GM23338 (cell line): ENCODE measurements around the gene BRD7.
A peak's percentile ranks its signal among the peaks of the same experiment; 100 is the strongest.

Experiments
- CREB1 ChIP-seq: fragments of 250-450 bp; sonication (Bioruptor Pico); IDR thresholded peaks from 2 replicates; pipeline ENCODE4 v1.5.0; 2020; ENCODE audit warnings: low read depth, mild to moderate bottlenecking, moderate library complexity
- EZH2 ChIP-seq: fragments of 200-600 bp; sonication (generic); IDR thresholded peaks from one replicate; pipeline ENCODE4 v1.8.0; 2017; ENCODE audit warnings: antibody characterized with exemption, mild to moderate bottlenecking, low read depth; ENCODE audit not compliant: unreplicated experiment
- EZH2phosphoT487 ChIP-seq: fragments of 200-600 bp; sonication (generic); IDR thresholded peaks from one replicate; pipeline ENCODE4 v1.8.1; 2018; ENCODE audit warnings: antibody characterized with exemption; ENCODE audit not compliant: unreplicated experiment
- JUNB ChIP-seq: IDR thresholded peaks from one replicate; pipeline ENCODE4 v1.6.1; 2016; ENCODE audit warnings: antibody characterized with exemption; ENCODE audit not compliant: unreplicated experiment
- NANOG ChIP-seq: IDR thresholded peaks from 2 replicates; pipeline ENCODE4 v1.6.1; 2016; ENCODE audit warnings: antibody characterized with exemption, borderline replicate concordance
- POLR2AphosphoS5 ChIP-seq: IDR thresholded peaks from 2 replicates; pipeline ENCODE4 v1.6.1; 2016; ENCODE audit warnings: antibody characterized with exemption, low read depth
- ZNF114 ChIP-seq: fragments of 250-450 bp; sonication (Bioruptor Pico); IDR thresholded peaks from 2 replicates; pipeline ENCODE4 v1.5.0; 2020; ENCODE audit warnings: mild to moderate bottlenecking, moderate library complexity
- ZNF331 ChIP-seq: fragments of 250-450 bp; sonication (Bioruptor Pico); IDR thresholded peaks from 2 replicates; pipeline ENCODE4 v1.5.0; 2020; ENCODE audit warnings: low read depth, mild to moderate bottlenecking, moderate library complexity
- TF ChIP-seq, protein P1 (sequence below), 2 experiments: fragments of 200-600 bp in 1 of 2; sonication (generic) in 1 of 2; conservative IDR thresholded peaks; 2 replicates each; pipeline versions ENCODE4 v1.5.1 to v1.6.1; 2016 to 2017; ENCODE audit warnings: antibody characterized with exemption in 2 of 2, low read depth in 2 of 2, mild to moderate bottlenecking in 2 of 2, moderate library complexity in 1 of 2
- TF ChIP-seq, protein P2 (sequence below): IDR thresholded peaks from 2 replicates; pipeline ENCODE4 v1.6.1; 2016; ENCODE audit warnings: antibody characterized with exemption
- TF ChIP-seq, protein P3 (sequence below): fragments of 250-450 bp; sonication (Bioruptor Pico); IDR thresholded peaks from 2 replicates; pipeline ENCODE4 v1.5.0; 2020; ENCODE audit warnings: mild to moderate bottlenecking, moderate library complexity
- TF ChIP-seq, protein P4 (sequence below): IDR thresholded peaks from one replicate; pipeline ENCODE4 v1.6.1; 2018; ENCODE audit warnings: antibody characterized with exemption; ENCODE audit not compliant: unreplicated experiment

DNA sequence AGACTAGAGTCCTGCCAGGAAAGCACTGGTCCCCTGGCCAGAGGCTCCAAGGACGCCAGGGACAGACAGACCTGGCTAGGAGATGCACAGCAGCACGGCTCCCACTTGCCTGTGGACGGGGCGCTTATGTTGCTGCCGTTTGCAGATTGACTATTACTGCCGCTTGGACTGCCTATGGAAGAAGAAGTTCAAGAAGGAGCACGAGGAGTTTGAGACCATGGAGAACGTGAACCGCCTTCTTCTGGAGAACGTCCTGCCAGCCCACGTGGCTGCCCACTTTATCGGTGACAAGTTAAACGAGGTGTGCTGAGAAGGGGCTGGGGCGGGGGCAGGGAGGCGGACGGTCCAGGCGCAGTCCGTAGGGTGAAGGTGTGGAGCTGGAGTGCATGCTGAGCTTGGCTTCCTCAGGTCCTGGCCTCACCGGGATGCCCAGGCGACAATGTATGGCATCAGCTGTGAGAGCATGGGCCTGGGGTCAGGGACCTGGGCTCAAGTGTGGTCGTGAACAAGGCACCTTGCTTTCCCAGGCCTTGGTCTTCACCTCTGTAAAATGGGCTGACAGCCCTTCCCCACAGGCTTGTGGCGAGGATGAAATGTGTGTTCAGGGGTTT is 56.8 kb downstream of the BRD7 start:
- TF ChIP-seq EZH2 (no peak), EZH2phosphoT487 (no peak), CREB1 (CRISPR knock-in tag) (no peak), ZNF331 (no peak), POLR2AphosphoS5 (0 out of 2 replicates have a peak, but pooled peaks have one; percentile 9), JUNB (no peak), ZNF114 (CRISPR knock-in tag) (no peak), NANOG (no peak)
- TF ChIP-seq, protein P1, sequence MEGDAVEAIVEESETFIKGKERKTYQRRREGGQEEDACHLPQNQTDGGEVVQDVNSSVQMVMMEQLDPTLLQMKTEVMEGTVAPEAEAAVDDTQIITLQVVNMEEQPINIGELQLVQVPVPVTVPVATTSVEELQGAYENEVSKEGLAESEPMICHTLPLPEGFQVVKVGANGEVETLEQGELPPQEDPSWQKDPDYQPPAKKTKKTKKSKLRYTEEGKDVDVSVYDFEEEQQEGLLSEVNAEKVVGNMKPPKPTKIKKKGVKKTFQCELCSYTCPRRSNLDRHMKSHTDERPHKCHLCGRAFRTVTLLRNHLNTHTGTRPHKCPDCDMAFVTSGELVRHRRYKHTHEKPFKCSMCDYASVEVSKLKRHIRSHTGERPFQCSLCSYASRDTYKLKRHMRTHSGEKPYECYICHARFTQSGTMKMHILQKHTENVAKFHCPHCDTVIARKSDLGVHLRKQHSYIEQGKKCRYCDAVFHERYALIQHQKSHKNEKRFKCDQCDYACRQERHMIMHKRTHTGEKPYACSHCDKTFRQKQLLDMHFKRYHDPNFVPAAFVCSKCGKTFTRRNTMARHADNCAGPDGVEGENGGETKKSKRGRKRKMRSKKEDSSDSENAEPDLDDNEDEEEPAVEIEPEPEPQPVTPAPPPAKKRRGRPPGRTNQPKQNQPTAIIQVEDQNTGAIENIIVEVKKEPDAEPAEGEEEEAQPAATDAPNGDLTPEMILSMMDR (conservative IDR thresholded peaks at IDR 0.05; ENCODE audit: low read depth in 2 of 2): no peak
- TF ChIP-seq, protein P2, sequence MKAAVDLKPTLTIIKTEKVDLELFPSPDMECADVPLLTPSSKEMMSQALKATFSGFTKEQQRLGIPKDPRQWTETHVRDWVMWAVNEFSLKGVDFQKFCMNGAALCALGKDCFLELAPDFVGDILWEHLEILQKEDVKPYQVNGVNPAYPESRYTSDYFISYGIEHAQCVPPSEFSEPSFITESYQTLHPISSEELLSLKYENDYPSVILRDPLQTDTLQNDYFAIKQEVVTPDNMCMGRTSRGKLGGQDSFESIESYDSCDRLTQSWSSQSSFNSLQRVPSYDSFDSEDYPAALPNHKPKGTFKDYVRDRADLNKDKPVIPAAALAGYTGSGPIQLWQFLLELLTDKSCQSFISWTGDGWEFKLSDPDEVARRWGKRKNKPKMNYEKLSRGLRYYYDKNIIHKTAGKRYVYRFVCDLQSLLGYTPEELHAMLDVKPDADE: no peak
- TF ChIP-seq, protein P3, sequence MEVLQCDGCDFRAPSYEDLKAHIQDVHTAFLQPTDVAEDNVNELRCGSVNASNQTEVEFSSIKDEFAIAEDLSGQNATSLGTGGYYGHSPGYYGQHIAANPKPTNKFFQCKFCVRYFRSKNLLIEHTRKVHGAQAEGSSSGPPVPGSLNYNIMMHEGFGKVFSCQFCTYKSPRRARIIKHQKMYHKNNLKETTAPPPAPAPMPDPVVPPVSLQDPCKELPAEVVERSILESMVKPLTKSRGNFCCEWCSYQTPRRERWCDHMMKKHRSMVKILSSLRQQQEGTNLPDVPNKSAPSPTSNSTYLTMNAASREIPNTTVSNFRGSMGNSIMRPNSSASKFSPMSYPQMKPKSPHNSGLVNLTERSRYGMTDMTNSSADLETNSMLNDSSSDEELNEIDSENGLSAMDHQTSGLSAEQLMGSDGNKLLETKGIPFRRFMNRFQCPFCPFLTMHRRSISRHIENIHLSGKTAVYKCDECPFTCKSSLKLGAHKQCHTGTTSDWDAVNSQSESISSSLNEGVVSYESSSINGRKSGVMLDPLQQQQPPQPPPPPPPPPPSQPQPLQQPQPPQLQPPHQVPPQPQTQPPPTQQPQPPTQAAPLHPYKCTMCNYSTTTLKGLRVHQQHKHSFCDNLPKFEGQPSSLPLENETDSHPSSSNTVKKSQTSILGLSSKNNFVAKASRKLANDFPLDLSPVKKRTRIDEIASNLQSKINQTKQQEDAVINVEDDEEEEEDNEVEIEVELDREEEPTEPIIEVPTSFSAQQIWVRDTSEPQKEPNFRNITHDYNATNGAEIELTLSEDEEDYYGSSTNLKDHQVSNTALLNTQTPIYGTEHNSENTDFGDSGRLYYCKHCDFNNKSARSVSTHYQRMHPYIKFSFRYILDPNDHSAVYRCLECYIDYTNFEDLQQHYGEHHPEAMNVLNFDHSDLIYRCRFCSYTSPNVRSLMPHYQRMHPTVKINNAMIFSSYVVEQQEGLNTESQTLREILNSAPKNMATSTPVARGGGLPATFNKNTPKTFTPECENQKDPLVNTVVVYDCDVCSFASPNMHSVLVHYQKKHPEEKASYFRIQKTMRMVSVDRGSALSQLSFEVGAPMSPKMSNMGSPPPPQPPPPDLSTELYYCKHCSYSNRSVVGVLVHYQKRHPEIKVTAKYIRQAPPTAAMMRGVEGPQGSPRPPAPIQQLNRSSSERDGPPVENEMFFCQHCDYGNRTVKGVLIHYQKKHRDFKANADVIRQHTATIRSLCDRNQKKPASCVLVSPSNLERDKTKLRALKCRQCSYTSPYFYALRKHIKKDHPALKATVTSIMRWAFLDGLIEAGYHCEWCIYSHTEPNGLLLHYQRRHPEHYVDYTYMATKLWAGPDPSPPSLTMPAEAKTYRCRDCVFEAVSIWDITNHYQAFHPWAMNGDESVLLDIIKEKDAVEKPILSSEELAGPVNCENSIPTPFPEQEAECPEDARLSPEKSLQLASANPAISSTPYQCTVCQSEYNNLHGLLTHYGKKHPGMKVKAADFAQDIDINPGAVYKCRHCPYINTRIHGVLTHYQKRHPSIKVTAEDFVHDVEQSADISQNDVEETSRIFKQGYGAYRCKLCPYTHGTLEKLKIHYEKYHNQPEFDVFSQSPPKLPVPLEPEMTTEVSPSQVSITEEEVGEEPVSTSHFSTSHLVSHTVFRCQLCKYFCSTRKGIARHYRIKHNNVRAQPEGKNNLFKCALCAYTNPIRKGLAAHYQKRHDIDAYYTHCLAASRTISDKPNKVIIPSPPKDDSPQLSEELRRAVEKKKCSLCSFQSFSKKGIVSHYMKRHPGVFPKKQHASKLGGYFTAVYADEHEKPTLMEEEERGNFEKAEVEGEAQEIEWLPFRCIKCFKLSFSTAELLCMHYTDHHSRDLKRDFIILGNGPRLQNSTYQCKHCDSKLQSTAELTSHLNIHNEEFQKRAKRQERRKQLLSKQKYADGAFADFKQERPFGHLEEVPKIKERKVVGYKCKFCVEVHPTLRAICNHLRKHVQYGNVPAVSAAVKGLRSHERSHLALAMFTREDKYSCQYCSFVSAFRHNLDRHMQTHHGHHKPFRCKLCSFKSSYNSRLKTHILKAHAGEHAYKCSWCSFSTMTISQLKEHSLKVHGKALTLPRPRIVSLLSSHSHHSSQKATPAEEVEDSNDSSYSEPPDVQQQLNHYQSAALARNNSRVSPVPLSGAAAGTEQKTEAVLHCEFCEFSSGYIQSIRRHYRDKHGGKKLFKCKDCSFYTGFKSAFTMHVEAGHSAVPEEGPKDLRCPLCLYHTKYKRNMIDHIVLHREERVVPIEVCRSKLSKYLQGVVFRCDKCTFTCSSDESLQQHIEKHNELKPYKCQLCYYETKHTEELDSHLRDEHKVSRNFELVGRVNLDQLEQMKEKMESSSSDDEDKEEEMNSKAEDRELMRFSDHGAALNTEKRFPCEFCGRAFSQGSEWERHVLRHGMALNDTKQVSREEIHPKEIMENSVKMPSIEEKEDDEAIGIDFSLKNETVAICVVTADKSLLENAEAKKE (CRISPR knock-in tag): no peak
- TF ChIP-seq, protein P4, sequence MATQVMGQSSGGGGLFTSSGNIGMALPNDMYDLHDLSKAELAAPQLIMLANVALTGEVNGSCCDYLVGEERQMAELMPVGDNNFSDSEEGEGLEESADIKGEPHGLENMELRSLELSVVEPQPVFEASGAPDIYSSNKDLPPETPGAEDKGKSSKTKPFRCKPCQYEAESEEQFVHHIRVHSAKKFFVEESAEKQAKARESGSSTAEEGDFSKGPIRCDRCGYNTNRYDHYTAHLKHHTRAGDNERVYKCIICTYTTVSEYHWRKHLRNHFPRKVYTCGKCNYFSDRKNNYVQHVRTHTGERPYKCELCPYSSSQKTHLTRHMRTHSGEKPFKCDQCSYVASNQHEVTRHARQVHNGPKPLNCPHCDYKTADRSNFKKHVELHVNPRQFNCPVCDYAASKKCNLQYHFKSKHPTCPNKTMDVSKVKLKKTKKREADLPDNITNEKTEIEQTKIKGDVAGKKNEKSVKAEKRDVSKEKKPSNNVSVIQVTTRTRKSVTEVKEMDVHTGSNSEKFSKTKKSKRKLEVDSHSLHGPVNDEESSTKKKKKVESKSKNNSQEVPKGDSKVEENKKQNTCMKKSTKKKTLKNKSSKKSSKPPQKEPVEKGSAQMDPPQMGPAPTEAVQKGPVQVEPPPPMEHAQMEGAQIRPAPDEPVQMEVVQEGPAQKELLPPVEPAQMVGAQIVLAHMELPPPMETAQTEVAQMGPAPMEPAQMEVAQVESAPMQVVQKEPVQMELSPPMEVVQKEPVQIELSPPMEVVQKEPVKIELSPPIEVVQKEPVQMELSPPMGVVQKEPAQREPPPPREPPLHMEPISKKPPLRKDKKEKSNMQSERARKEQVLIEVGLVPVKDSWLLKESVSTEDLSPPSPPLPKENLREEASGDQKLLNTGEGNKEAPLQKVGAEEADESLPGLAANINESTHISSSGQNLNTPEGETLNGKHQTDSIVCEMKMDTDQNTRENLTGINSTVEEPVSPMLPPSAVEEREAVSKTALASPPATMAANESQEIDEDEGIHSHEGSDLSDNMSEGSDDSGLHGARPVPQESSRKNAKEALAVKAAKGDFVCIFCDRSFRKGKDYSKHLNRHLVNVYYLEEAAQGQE: no peak
